GM23338 (cell line): ENCODE data around the gene NR2C1. TPM values are rescaled to one million over a fixed set of nuclear protein-coding genes. Genes with fewer than 3 reads are reported as not detected.

ENCODE experiments used
- ATAC-seq: fragments of 200-7000 bp; cut with Tn5 transposase; 3 replicates; pipeline ENCODE4 v1.9.1; 2020
- DNase-seq: peaks from one replicate; pipeline ENCODE4 v3.0.0-alpha.2; 2015; ENCODE audit warnings: low spot score
- H2AFZ ChIP-seq: fragments of 200-600 bp; sonication (generic); 2 replicates; pipeline ENCODE4 v1.8.0; 2016; ENCODE audit warnings: antibody characterized with exemption, mild to moderate bottlenecking, moderate library complexity
- H3F3A ChIP-seq: fragments of 200-600 bp; sonication (generic); replicated peaks from 2 replicates; pipeline ENCODE4 v1.8.0; 2017; ENCODE audit warnings: antibody characterized with exemption, mixed run types, low read depth
- H3K27ac ChIP-seq: fragments of 200-600 bp; sonication (generic); 2 replicates; pipeline ENCODE4 v1.6.1; 2016; ENCODE audit warnings: low read depth
- H3K27me3 ChIP-seq: fragments of 200-600 bp; sonication (generic); 2 replicates; pipeline ENCODE4 v1.8.0; 2016; ENCODE audit warnings: mild to moderate bottlenecking, mixed run types, moderate library complexity; ENCODE audit not compliant: insufficient read depth
- H3K36me3 ChIP-seq: fragments of 200-600 bp; sonication (generic); 2 replicates; pipeline ENCODE4 v1.8.0; 2016; ENCODE audit warnings: mild to moderate bottlenecking; ENCODE audit not compliant: insufficient read depth
- H3K4me1 ChIP-seq: fragments of 200-600 bp; sonication (generic); 2 replicates; pipeline ENCODE4 v1.8.0; 2016; ENCODE audit warnings: mild to moderate bottlenecking, moderate library complexity; ENCODE audit not compliant: insufficient read depth
- H3K4me2 ChIP-seq: fragments of 200-600 bp; sonication (generic); 2 replicates; pipeline ENCODE4 v1.7.1; 2017; ENCODE audit warnings: mixed run types
- H3K4me3 ChIP-seq: fragments of 200-600 bp; sonication (generic); 2 replicates; pipeline ENCODE4 v1.6.1; 2016; ENCODE audit warnings: mixed run types
- H3K79me2 ChIP-seq: fragments of 200-600 bp; sonication (generic); replicated peaks from 2 replicates; pipeline ENCODE4 v1.8.0; 2017; ENCODE audit warnings: mild to moderate bottlenecking; ENCODE audit not compliant: insufficient read depth
- H3K9me2 ChIP-seq: fragments of 200-600 bp; sonication (generic); 2 replicates; pipeline ENCODE4 v1.8.0; 2017; ENCODE audit not compliant: insufficient read depth
- H4K20me1 ChIP-seq: fragments of 200-600 bp; sonication (generic); replicated peaks from 2 replicates; pipeline ENCODE4 v1.8.0; 2017; ENCODE audit warnings: mild to moderate bottlenecking; ENCODE audit not compliant: insufficient read depth
- H3K27ac Mint-ChIP-seq: 2 replicates; pipeline ENCODE4 v1.8.0; 2020; ENCODE audit warnings: inconsistent platforms, mild to moderate bottlenecking, moderate library complexity, mixed read lengths
- H3K27me3 Mint-ChIP-seq: 3 replicates; pipeline ENCODE4 v1.8.0; 2022; ENCODE audit warnings: low read depth, mild to moderate bottlenecking, moderate library complexity, mixed read lengths, inconsistent platforms; ENCODE audit not compliant: insufficient read depth, poor library complexity
- H3K36me3 Mint-ChIP-seq: 3 replicates; pipeline ENCODE4 v1.8.0; 2021; ENCODE audit warnings: low read depth, mild to moderate bottlenecking, inconsistent platforms, moderate library complexity, mixed read lengths
- H3K4me1 Mint-ChIP-seq: 3 replicates; pipeline ENCODE4 v1.8.0; 2020; ENCODE audit warnings: mild to moderate bottlenecking, inconsistent platforms, mixed read lengths
- H3K4me3 Mint-ChIP-seq: 3 replicates; pipeline ENCODE4 v1.8.0; 2021; ENCODE audit warnings: moderate library complexity, mild to moderate bottlenecking, inconsistent platforms, mixed read lengths
- H3K9me3 Mint-ChIP-seq: 3 replicates; pipeline ENCODE4 v1.8.0; 2020; ENCODE audit warnings: moderate library complexity, mild to moderate bottlenecking, inconsistent platforms, mixed read lengths
- CREB1 ChIP-seq: fragments of 250-450 bp; sonication (Bioruptor Pico); IDR thresholded peaks from 2 replicates; pipeline ENCODE4 v1.5.0; 2020; ENCODE audit warnings: low read depth, mild to moderate bottlenecking, moderate library complexity
- EZH2 ChIP-seq: fragments of 200-600 bp; sonication (generic); IDR thresholded peaks from one replicate; pipeline ENCODE4 v1.8.0; 2017; ENCODE audit warnings: antibody characterized with exemption, mild to moderate bottlenecking, low read depth; ENCODE audit not compliant: unreplicated experiment
- JUNB ChIP-seq: IDR thresholded peaks from one replicate; pipeline ENCODE4 v1.6.1; 2016; ENCODE audit warnings: antibody characterized with exemption; ENCODE audit not compliant: unreplicated experiment
- NANOG ChIP-seq: IDR thresholded peaks from 2 replicates; pipeline ENCODE4 v1.6.1; 2016; ENCODE audit warnings: antibody characterized with exemption, borderline replicate concordance
- STAT1 ChIP-seq: IDR thresholded peaks from one replicate; pipeline ENCODE4 v1.6.1; 2016; ENCODE audit warnings: antibody characterized with exemption; ENCODE audit not compliant: unreplicated experiment
- ZNF114 ChIP-seq: fragments of 250-450 bp; sonication (Bioruptor Pico); IDR thresholded peaks from 2 replicates; pipeline ENCODE4 v1.5.0; 2020; ENCODE audit warnings: mild to moderate bottlenecking, moderate library complexity
- ZNF331 ChIP-seq: fragments of 250-450 bp; sonication (Bioruptor Pico); IDR thresholded peaks from 2 replicates; pipeline ENCODE4 v1.5.0; 2020; ENCODE audit warnings: low read depth, mild to moderate bottlenecking, moderate library complexity
- polyA plus RNA-seq: library from polyadenylated mRNA; unstranded; fragments of >200 nt; fragmentation: Nextera tagmentation; extraction: Ambion mirVana; gene quantifications from 2 replicates; pipeline ENCODE4 v1.2.1, GENCODE V29; 2016
- total RNA-seq: library from RNA; depleted of rRNA; stranded (reverse); fragments of >200 nt; shearing (Covaris generic); gene quantifications from 2 replicates; pipeline ENCODE4 v1.2.3, GENCODE V29; 2014
- TF ChIP-seq, protein P1 (sequence below), 2 experiments: fragments of 200-600 bp in 1 of 2; sonication (generic) in 1 of 2; conservative IDR thresholded peaks; 2 replicates each; pipeline versions ENCODE4 v1.5.1 to v1.6.1; 2016 to 2017; ENCODE audit warnings: antibody characterized with exemption in 2 of 2, low read depth in 2 of 2, mild to moderate bottlenecking in 2 of 2, moderate library complexity in 1 of 2
- TF ChIP-seq, protein P2 (sequence below): fragments of 250-450 bp; sonication (Bioruptor Pico); IDR thresholded peaks from 2 replicates; pipeline ENCODE4 v1.5.0; 2020; ENCODE audit warnings: mild to moderate bottlenecking, moderate library complexity
- TF ChIP-seq, protein P3 (sequence below): IDR thresholded peaks from one replicate; pipeline ENCODE4 v1.6.1; 2018; ENCODE audit warnings: antibody characterized with exemption; ENCODE audit not compliant: unreplicated experiment
- TF ChIP-seq, protein P4 (sequence below): IDR thresholded peaks from 2 replicates; pipeline ENCODE4 v1.6.1; 2016; ENCODE audit warnings: antibody characterized with exemption

Gene NR2C1
- total and polyA plus RNA-seq, 2 experiments from 2014 or later = 41.1 to 45.3 TPM

DNA sequence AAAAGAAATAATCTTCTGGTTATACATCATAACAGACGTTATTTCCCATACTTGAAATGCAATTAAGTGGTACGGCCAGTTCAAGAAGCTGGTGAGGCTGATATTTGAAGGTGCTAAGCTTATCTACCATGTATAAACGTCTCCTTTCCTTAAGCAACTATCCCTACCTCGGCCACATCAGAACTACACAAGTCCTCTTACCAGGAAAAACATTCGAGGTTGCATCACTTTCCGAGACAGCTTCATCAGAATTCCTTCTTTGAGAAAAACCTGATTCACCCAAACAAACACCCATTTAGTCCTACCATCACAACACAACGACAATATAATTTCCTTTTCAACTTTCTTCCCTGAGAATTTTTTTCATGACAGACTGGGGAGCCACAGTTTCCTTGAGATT, 33.9 kb upstream of the NR2C1 start:
- Histone ChIP-seq H3K27me3 (no peaks in the 10 kb centered on the region), H3K9me2 (no peaks in the 10 kb centered on the region), H3F3A (no peaks in the 10 kb centered on the region), H3K27ac (no peak overlapping the region), H2AFZ (no peak overlapping the region), H4K20me1 (no peaks in the 10 kb centered on the region; the same call in 1 of the 2 replicates), H3K4me3 (no peak overlapping the region), H3K4me2 (no peak overlapping the region), H3K4me1 (no peaks in the 10 kb centered on the region), H3K36me3 (peaks cover 38% of the 10 kb centered on the region; the same call in 1 of the 2 replicates), H3K79me2 (no peaks in the 10 kb centered on the region)
- ATAC-seq = no peak
- Mint-ChIP-seq H3K9me3 (no peaks in the 10 kb centered on the region), H3K4me1 (no peaks in the 10 kb centered on the region), H3K27ac (peak overlapping the region; percentile 37; the same call in 1 of the 2 replicates), H3K4me3 (no peak overlapping the region), H3K36me3 (peaks cover 58% of the 10 kb centered on the region), H3K27me3 (peaks cover 3% of the 10 kb centered on the region)
- no peak for TF ChIP-seq ZNF114
- TF ChIP-seq EZH2 = no peak
- no peak for TF ChIP-seq NANOG
- TF ChIP-seq, protein P1, sequence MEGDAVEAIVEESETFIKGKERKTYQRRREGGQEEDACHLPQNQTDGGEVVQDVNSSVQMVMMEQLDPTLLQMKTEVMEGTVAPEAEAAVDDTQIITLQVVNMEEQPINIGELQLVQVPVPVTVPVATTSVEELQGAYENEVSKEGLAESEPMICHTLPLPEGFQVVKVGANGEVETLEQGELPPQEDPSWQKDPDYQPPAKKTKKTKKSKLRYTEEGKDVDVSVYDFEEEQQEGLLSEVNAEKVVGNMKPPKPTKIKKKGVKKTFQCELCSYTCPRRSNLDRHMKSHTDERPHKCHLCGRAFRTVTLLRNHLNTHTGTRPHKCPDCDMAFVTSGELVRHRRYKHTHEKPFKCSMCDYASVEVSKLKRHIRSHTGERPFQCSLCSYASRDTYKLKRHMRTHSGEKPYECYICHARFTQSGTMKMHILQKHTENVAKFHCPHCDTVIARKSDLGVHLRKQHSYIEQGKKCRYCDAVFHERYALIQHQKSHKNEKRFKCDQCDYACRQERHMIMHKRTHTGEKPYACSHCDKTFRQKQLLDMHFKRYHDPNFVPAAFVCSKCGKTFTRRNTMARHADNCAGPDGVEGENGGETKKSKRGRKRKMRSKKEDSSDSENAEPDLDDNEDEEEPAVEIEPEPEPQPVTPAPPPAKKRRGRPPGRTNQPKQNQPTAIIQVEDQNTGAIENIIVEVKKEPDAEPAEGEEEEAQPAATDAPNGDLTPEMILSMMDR (conservative IDR thresholded peaks at IDR 0.05; ENCODE audit: low read depth in 2 of 2) = no peak
- TF ChIP-seq, protein P2, sequence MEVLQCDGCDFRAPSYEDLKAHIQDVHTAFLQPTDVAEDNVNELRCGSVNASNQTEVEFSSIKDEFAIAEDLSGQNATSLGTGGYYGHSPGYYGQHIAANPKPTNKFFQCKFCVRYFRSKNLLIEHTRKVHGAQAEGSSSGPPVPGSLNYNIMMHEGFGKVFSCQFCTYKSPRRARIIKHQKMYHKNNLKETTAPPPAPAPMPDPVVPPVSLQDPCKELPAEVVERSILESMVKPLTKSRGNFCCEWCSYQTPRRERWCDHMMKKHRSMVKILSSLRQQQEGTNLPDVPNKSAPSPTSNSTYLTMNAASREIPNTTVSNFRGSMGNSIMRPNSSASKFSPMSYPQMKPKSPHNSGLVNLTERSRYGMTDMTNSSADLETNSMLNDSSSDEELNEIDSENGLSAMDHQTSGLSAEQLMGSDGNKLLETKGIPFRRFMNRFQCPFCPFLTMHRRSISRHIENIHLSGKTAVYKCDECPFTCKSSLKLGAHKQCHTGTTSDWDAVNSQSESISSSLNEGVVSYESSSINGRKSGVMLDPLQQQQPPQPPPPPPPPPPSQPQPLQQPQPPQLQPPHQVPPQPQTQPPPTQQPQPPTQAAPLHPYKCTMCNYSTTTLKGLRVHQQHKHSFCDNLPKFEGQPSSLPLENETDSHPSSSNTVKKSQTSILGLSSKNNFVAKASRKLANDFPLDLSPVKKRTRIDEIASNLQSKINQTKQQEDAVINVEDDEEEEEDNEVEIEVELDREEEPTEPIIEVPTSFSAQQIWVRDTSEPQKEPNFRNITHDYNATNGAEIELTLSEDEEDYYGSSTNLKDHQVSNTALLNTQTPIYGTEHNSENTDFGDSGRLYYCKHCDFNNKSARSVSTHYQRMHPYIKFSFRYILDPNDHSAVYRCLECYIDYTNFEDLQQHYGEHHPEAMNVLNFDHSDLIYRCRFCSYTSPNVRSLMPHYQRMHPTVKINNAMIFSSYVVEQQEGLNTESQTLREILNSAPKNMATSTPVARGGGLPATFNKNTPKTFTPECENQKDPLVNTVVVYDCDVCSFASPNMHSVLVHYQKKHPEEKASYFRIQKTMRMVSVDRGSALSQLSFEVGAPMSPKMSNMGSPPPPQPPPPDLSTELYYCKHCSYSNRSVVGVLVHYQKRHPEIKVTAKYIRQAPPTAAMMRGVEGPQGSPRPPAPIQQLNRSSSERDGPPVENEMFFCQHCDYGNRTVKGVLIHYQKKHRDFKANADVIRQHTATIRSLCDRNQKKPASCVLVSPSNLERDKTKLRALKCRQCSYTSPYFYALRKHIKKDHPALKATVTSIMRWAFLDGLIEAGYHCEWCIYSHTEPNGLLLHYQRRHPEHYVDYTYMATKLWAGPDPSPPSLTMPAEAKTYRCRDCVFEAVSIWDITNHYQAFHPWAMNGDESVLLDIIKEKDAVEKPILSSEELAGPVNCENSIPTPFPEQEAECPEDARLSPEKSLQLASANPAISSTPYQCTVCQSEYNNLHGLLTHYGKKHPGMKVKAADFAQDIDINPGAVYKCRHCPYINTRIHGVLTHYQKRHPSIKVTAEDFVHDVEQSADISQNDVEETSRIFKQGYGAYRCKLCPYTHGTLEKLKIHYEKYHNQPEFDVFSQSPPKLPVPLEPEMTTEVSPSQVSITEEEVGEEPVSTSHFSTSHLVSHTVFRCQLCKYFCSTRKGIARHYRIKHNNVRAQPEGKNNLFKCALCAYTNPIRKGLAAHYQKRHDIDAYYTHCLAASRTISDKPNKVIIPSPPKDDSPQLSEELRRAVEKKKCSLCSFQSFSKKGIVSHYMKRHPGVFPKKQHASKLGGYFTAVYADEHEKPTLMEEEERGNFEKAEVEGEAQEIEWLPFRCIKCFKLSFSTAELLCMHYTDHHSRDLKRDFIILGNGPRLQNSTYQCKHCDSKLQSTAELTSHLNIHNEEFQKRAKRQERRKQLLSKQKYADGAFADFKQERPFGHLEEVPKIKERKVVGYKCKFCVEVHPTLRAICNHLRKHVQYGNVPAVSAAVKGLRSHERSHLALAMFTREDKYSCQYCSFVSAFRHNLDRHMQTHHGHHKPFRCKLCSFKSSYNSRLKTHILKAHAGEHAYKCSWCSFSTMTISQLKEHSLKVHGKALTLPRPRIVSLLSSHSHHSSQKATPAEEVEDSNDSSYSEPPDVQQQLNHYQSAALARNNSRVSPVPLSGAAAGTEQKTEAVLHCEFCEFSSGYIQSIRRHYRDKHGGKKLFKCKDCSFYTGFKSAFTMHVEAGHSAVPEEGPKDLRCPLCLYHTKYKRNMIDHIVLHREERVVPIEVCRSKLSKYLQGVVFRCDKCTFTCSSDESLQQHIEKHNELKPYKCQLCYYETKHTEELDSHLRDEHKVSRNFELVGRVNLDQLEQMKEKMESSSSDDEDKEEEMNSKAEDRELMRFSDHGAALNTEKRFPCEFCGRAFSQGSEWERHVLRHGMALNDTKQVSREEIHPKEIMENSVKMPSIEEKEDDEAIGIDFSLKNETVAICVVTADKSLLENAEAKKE = no peak
- no peak for TF ChIP-seq ZNF331 (CRISPR knock-in tag)
- TF ChIP-seq STAT1 = no peak
- no peak for TF ChIP-seq JUNB
- TF ChIP-seq, protein P3, sequence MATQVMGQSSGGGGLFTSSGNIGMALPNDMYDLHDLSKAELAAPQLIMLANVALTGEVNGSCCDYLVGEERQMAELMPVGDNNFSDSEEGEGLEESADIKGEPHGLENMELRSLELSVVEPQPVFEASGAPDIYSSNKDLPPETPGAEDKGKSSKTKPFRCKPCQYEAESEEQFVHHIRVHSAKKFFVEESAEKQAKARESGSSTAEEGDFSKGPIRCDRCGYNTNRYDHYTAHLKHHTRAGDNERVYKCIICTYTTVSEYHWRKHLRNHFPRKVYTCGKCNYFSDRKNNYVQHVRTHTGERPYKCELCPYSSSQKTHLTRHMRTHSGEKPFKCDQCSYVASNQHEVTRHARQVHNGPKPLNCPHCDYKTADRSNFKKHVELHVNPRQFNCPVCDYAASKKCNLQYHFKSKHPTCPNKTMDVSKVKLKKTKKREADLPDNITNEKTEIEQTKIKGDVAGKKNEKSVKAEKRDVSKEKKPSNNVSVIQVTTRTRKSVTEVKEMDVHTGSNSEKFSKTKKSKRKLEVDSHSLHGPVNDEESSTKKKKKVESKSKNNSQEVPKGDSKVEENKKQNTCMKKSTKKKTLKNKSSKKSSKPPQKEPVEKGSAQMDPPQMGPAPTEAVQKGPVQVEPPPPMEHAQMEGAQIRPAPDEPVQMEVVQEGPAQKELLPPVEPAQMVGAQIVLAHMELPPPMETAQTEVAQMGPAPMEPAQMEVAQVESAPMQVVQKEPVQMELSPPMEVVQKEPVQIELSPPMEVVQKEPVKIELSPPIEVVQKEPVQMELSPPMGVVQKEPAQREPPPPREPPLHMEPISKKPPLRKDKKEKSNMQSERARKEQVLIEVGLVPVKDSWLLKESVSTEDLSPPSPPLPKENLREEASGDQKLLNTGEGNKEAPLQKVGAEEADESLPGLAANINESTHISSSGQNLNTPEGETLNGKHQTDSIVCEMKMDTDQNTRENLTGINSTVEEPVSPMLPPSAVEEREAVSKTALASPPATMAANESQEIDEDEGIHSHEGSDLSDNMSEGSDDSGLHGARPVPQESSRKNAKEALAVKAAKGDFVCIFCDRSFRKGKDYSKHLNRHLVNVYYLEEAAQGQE = no peak
- TF ChIP-seq, protein P4, sequence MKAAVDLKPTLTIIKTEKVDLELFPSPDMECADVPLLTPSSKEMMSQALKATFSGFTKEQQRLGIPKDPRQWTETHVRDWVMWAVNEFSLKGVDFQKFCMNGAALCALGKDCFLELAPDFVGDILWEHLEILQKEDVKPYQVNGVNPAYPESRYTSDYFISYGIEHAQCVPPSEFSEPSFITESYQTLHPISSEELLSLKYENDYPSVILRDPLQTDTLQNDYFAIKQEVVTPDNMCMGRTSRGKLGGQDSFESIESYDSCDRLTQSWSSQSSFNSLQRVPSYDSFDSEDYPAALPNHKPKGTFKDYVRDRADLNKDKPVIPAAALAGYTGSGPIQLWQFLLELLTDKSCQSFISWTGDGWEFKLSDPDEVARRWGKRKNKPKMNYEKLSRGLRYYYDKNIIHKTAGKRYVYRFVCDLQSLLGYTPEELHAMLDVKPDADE = no peak
- TF ChIP-seq CREB1 = no peak
- DNase-seq = no peak
